Neutrophil (primary cell): ENCODE data around the gene FBF1.
A peak's percentile ranks its signal among the peaks of the same experiment; 100 is the strongest.

Source experiments
- H3K27ac ChIP-seq: fragments of 200-600 bp; sonication (generic); 2 replicates; pipeline ENCODE4 v1.5.1; 2016; ENCODE audit warnings: mild to moderate bottlenecking, moderate library complexity
- H3K27me3 ChIP-seq: fragments of 200-600 bp; sonication (generic); 2 replicates; pipeline ENCODE4 v1.6.0; 2016; ENCODE audit warnings: mild to moderate bottlenecking
- H3K36me3 ChIP-seq: fragments of 200-600 bp; sonication (generic); 2 replicates; pipeline ENCODE4 v1.5.1; 2017
- H3K4me1 ChIP-seq, 2 experiments: fragments of 200-600 bp in 1 of 2; sonication (generic) in 1 of 2; 1 replicate in 1 of 2; 2 replicates in 1 of 2; pipeline versions ENCODE4 v1.5.1 to v1.6.1; 2013 to 2016; ENCODE audit warnings: low read depth in 1 of 2, low read length in 1 of 2, mild to moderate bottlenecking in 1 of 2, moderate library complexity in 1 of 2; ENCODE audit not compliant: control insufficient read depth in 1 of 2, insufficient read depth in 1 of 2
- H3K4me3 ChIP-seq, 2 experiments: fragments of 200-600 bp in 1 of 2; sonication (generic) in 1 of 2; 1 replicate in 1 of 2; 2 replicates in 1 of 2; pipeline ENCODE4 v1.5.1; 2013 to 2016; ENCODE audit warnings: low read depth in 1 of 2, low read length in 1 of 2, mild to moderate bottlenecking in 1 of 2, moderate library complexity in 1 of 2
- H3K9me3 ChIP-seq: fragments of 200-600 bp; sonication (generic); 2 replicates; pipeline ENCODE4 v1.5.1; 2016
- TF ChIP-seq, protein P1 (sequence below): fragments of 200-600 bp; sonication (generic); IDR thresholded peaks from 2 replicates; pipeline ENCODE4 v1.5.1; 2016; ENCODE audit warnings: antibody characterized with exemption

The FBF1 gene

GRCh38 chr17:75942473-75942872 lies 1.6 kb upstream of the FBF1 start:
- Histone ChIP-seq H3K27ac (no peak overlapping the region), H3K4me1 (peaks cover 10 to 13% of the 10 kb centered on the region in 2 experiments), H3K4me3 (no peak overlapping the region), H3K36me3 (peaks cover 66% of the 10 kb centered on the region), H3K9me3 (no peaks in the 10 kb centered on the region), H3K27me3 (no peaks in the 10 kb centered on the region)
- TF ChIP-seq, protein P1, sequence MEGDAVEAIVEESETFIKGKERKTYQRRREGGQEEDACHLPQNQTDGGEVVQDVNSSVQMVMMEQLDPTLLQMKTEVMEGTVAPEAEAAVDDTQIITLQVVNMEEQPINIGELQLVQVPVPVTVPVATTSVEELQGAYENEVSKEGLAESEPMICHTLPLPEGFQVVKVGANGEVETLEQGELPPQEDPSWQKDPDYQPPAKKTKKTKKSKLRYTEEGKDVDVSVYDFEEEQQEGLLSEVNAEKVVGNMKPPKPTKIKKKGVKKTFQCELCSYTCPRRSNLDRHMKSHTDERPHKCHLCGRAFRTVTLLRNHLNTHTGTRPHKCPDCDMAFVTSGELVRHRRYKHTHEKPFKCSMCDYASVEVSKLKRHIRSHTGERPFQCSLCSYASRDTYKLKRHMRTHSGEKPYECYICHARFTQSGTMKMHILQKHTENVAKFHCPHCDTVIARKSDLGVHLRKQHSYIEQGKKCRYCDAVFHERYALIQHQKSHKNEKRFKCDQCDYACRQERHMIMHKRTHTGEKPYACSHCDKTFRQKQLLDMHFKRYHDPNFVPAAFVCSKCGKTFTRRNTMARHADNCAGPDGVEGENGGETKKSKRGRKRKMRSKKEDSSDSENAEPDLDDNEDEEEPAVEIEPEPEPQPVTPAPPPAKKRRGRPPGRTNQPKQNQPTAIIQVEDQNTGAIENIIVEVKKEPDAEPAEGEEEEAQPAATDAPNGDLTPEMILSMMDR = no peak

DNA sequence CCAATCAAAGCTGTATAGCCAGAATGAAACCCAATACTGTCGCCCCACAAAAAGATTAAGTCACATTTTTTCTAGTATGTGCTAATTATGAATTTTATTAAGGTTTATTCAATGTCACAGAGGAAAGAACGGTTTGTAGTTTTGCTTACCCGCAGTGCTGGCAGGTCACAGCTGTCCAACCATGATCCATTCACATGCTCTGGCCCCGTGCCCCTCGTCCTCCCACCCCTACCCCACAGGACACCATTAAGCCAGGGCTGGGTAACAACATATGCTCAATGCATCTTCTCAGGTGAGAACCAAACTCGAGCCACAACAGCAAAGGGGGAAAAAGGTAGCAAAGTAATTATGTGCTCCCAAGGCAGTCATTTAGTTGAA lies 589 bp upstream of the FBF1 start:
- TF ChIP-seq, protein P1 = no peak
- H3K4me3 ChIP-seq = peak overlapping the region; percentile 63 to 80
- peaks cover 10 to 13% of the 10 kb centered on the region in 2 experiments for H3K4me1 ChIP-seq
- no peaks in the 10 kb centered on the region for H3K9me3 ChIP-seq
- peak overlapping the region; percentile 62 for H3K27ac ChIP-seq
- peaks cover 56% of the 10 kb centered on the region for H3K36me3 ChIP-seq
- no peaks in the 10 kb centered on the region for H3K27me3 ChIP-seq

DNA sequence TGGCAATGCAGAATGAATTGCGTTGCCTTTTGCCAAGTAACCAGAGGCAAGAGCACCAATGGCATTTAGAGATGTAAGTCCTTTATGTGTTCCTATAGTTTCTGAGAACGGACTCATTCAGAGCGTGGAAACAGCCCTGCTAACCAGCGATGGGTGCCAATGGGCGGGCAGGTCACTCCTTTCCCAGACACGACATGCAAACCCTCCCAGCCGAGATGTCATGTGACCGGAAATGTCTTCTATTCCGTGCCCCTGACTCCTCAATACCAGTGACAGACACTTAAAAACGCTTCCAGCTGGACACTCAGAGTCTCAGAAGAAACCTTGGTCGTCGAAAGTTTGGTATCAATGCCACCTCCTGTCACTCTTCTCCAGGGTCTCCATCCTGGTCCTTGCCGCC lies 3.2 kb downstream of the FBF1 start:
- Histone ChIP-seq H3K36me3 (peaks cover 18% of the 10 kb centered on the region), H3K27me3 (no peaks in the 10 kb centered on the region), H3K4me3 (no peak overlapping the region), H3K9me3 (no peaks in the 10 kb centered on the region), H3K27ac (no peak overlapping the region), H3K4me1 (peaks cover 10 to 13% of the 10 kb centered on the region in 2 experiments)
- TF ChIP-seq, protein P1 = no peak

- H3K36me3 ChIP-seq = no peaks in the 10 kb centered on the region
- H3K9me3 ChIP-seq = no peaks in the 10 kb centered on the region
- H3K4me3 ChIP-seq = no peak overlapping the region
- H3K27me3 ChIP-seq = no peaks in the 10 kb centered on the region
- H3K27ac ChIP-seq = no peak overlapping the region
- H3K4me1 ChIP-seq = no peaks in the 10 kb centered on the region
- TF ChIP-seq, protein P1 = no peak
Observed at GRCh38 chr17:75933808-75934207, 7.0 kb downstream of the FBF1 start.

GRCh38 chr17:75932852-75933251 lies 8.0 kb downstream of the FBF1 start:
- H3K4me1 ChIP-seq = no peaks in the 10 kb centered on the region
- no peaks in the 10 kb centered on the region for H3K36me3 ChIP-seq
- H3K27me3 ChIP-seq = no peaks in the 10 kb centered on the region
- H3K4me3 ChIP-seq = no peak overlapping the region
- H3K27ac ChIP-seq = no peak overlapping the region
- TF ChIP-seq, protein P1 = no peak
- no peaks in the 10 kb centered on the region for H3K9me3 ChIP-seq

- Histone ChIP-seq H3K4me1 (no peaks in the 10 kb centered on the region), H3K4me3 (no peak overlapping the region), H3K36me3 (no peaks in the 10 kb centered on the region), H3K27me3 (no peaks in the 10 kb centered on the region), H3K9me3 (no peaks in the 10 kb centered on the region), H3K27ac (no peak overlapping the region)
- TF ChIP-seq, protein P1 = no peak
Observed at GRCh38 chr17:75931062-75931461, 9.8 kb downstream of the FBF1 start.
